Measurements from ENCODE around the gene SYT8.

Gene SYT8

GRCh38 chr11:1817000-1817399, 17.8 kb upstream of the SYT8 start:
- FAIRE-seq, result no peak
- no peak for DNase-seq (ENCODE audit: extremely low spot score, insufficient read length, low read depth)

- no peak for FAIRE-seq
- no peak for DNase-seq (ENCODE audit: extremely low spot score, insufficient read length, low read depth)
Measured at GRCh38 chr11:1817511-1817910, 17.3 kb upstream of the SYT8 start.

GRCh38 chr11:1819074-1819473, 15.7 kb upstream of the SYT8 start:
- FAIRE-seq, result no peak
- DNase-seq (ENCODE audit: extremely low spot score, insufficient read length, low read depth), result no peak

GRCh38 chr11:1820463-1821325, 14.1 kb upstream of the SYT8 start:
- FAIRE-seq, result no peak
- no peak for DNase-seq (ENCODE audit: extremely low spot score, insufficient read length, low read depth)

GRCh38 chr11:1821562-1821961, 13.2 kb upstream of the SYT8 start:
- DNase-seq (ENCODE audit: extremely low spot score, insufficient read length, low read depth), result no peak
- no peak for FAIRE-seq

GRCh38 chr11:1822648-1823375, 12.0 kb upstream of the SYT8 start:
- no peak for DNase-seq (ENCODE audit: extremely low spot score, insufficient read length, low read depth)
- no peak for FAIRE-seq

- FAIRE-seq, result no peak
- DNase-seq (ENCODE audit: extremely low spot score, insufficient read length, low read depth), result no peak
Measured at GRCh38 chr11:1823376-1824220, 11.2 kb upstream of the SYT8 start.

- no peak for DNase-seq (ENCODE audit: extremely low spot score, insufficient read length, low read depth)
- no peak for FAIRE-seq
Measured at GRCh38 chr11:1824221-1825038, 10.4 kb upstream of the SYT8 start.

GRCh38 chr11:1825039-1825740, 9.6 kb upstream of the SYT8 start:
- FAIRE-seq (no peak), DNase-seq (ENCODE audit: extremely low spot score, insufficient read length, low read depth) (no peak)

- FAIRE-seq (no peak), DNase-seq (ENCODE audit: extremely low spot score, insufficient read length, low read depth) (no peak)
Measured at GRCh38 chr11:1825785-1826451, 8.9 kb upstream of the SYT8 start.

- DNase-seq (ENCODE audit: extremely low spot score, insufficient read length, low read depth), result no peak
- no peak for FAIRE-seq
Measured at GRCh38 chr11:1826552-1827094, 8.2 kb upstream of the SYT8 start.

- FAIRE-seq, result no peak
Measured at GRCh38 chr11:1827095-1827813, 7.5 kb upstream of the SYT8 start.

GRCh38 chr11:1827931-1828330, 6.9 kb upstream of the SYT8 start:
- no peak for FAIRE-seq

More at GRCh38 chr11:1827095-1827813, 7.5 kb upstream of the SYT8 start:
- no peak for DNase-seq (ENCODE audit: extremely low spot score, insufficient read length, low read depth)

GRCh38 chr11:1828542-1828941, 6.2 kb upstream of the SYT8 start:
- no peak for DNase-seq (ENCODE audit: extremely low spot score, insufficient read length, low read depth)
- FAIRE-seq, result no peak

More at GRCh38 chr11:1827931-1828330, 6.9 kb upstream of the SYT8 start:
- DNase-seq (ENCODE audit: extremely low spot score, insufficient read length, low read depth), result no peak

GRCh38 chr11:1829039-1829820, 5.6 kb upstream of the SYT8 start:
- no peak for FAIRE-seq

GRCh38 chr11:1830004-1830321, 4.8 kb upstream of the SYT8 start:
- FAIRE-seq (no peak), DNase-seq (ENCODE audit: extremely low spot score, insufficient read length, low read depth) (no peak)

More at GRCh38 chr11:1829039-1829820, 5.6 kb upstream of the SYT8 start:
- DNase-seq (ENCODE audit: extremely low spot score, insufficient read length, low read depth), result no peak

Data from GM18507 (cell line).